Adrenal gland (tissue), 12 donors: ENCODE data around the gene KCNAB2. TPM values are rescaled to one million over a fixed set of nuclear protein-coding genes. Genes with fewer than 3 reads are reported as not detected.

Experiments
- DNase-seq, 7 donors: peaks; one replicate each; pipeline ENCODE4 v3.0.0-alpha.2; 2019 to 2020
- H3K27ac ChIP-seq, 5 donors: fragments of 200-600 bp; sonication (generic) in 4 of 5; 1 replicate in 3 of 5; 2 replicates in 2 of 5; pipeline versions ENCODE4 v1.5.1 to v1.8.0; 2016 to 2020; ENCODE audit warnings: mild to moderate bottlenecking in 1 of 5
- H3K27me3 ChIP-seq: fragments of 200-600 bp; 2 replicates; pipeline ENCODE4 v1.8.0; 2021
- H3K36me3 ChIP-seq, 2 donors: fragments of 200-600 bp; replicated peaks in 1 of 2; 1 replicate in 1 of 2; 2 replicates in 1 of 2; pipeline versions ENCODE4 v1.5.1 to v1.8.0; 2018 to 2022
- H3K4me1 ChIP-seq, 2 donors: fragments of 200-600 bp; replicated peaks in 1 of 2; 1 replicate in 1 of 2; 2 replicates in 1 of 2; pipeline versions ENCODE4 v1.5.1 to v1.8.0; 2018 to 2021
- H3K4me3 ChIP-seq, 4 donors: fragments of 200-600 bp; sonication (generic) in 3 of 4; one replicate each; pipeline ENCODE4 v1.5.1; 2016 to 2018
- H3K9me3 ChIP-seq, 3 donors: fragments of 200-600 bp; sonication (generic) in 1 of 3; replicated peaks in 1 of 3; 1 replicate in 2 of 3; 2 replicates in 1 of 3; pipeline versions ENCODE4 v1.5.1 to v1.8.0; 2016 to 2021
- POLR2A ChIP-seq, 2 donors: fragments of 450-650 bp; IDR thresholded peaks; one replicate each; pipeline ENCODE4 v1.6.1; 2017; ENCODE audit warnings: antibody characterized with exemption in 2 of 2, mild to moderate bottlenecking in 2 of 2, moderate library complexity in 1 of 2
- WGBS, 4 donors: extraction: QIAGEN DNeasy Blood & Tissue Kit in 2 of 4; methylation state at CpG; one replicate each; pipeline versions ENCODE4 v1.1.5 to v1.1.7; 2013 to 2017; 5-methylcytosine and 5-hydroxymethylcytosine counted together
- intact Hi-C, 2 donors: fragments of 100-400 bp; cut with DNase I; formaldehyde crosslinking; loops; one replicate each; pipeline versions ENCODE4 v1.14.1 to v1.15.0; 2022 to 2023
- polyA plus RNA-seq, 3 donors: library from polyadenylated mRNA; stranded (reverse); fragments of 200-250 nt in 2 of 3; fragments of 350-450 nt in 1 of 3; fragmentation: Illumina TruSeq in 1 of 3; extraction: RNeasy Lipid Tissue Mini Kit (QIAGEN cat#74804) in 1 of 3; gene quantifications; one replicate each; pipeline ENCODE4 v1.2.3, GENCODE V29; 2013 to 2014
- total RNA-seq, 9 donors: library from RNA; depleted of rRNA in 4 of 9; stranded (reverse); fragments of >200 nt in 4 of 9; fragments of 120-200 nt in 1 of 9; fragmentation: NEBNext Ultra II Directional in 1 of 9; extraction: Animal tissue kit (Norgen Biotek cat#: 25700) in 1 of 9; gene quantifications; one replicate each; pipeline versions ENCODE4 v1.1.0 to v1.2.4, GENCODE V29; 2013 to 2023
- TF ChIP-seq, protein P1 (sequence below), 6 experiments: fragments of 450-650 bp in 4 of 6; fragments of 200-600 bp in 2 of 6; sonication (generic) in 1 of 6; IDR thresholded peaks; 1 replicate in 5 of 6; 2 replicates in 1 of 6; pipeline versions ENCODE4 v1.5.1 to v1.8.0; 2016 to 2021; ENCODE audit warnings: antibody characterized with exemption in 6 of 6, mild to moderate bottlenecking in 2 of 6, moderate library complexity in 1 of 6
- donor health status: healthy with polysubstance abuse.
- donor health status: Bipolar disorder and iron deficiency.
- donor health status: DM: yes; HTN: yes; CAD: no.
- donor health status: DM: no; HTN: no; CAD: no.
- donor health status: DM: no; HTN: no; CAD: no.
- donor health status: DM: yes; HTN: yes; CAD: no.

Gene KCNAB2
- total and polyA plus RNA-seq, 12 donors, result 2.2 to 48.0 (median 16.8) TPM

DNA sequence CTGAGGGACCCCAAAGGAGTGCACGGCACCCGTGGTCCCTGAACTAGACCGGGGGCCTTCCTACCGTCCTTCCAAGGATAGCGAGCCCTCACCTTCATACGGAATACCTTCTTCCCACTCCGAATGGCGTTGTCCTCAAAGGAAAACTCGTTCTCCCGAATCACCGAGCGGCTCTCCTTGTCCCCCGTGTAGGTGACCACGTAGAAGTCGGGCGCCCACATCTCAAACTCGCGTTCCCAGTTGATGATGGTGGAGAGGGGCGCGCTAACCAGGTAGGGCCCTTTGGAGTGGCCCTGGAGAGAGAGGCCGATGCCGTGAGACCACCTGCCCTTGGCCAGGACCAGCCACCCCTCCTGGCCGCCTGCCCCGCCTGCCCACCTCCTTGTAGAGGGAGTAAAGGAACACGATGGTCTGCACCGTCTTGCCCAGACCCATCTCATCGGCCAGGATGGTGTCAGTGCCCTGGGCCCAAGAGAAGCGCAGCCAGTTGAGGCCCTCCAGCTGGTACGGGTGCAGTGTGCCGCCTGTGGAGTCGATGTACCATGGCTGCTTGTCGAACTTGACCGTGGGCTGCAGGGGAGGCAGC lies 96.4 kb downstream of the KCNAB2 start:
- WGBS, 4 donors, result 91 to 94% (median 92%) methylated on average over 26 to 33 of the region's 33 CpGs
- no peak for TF ChIP-seq POLR2A (IDR thresholded peaks at IDR 0.05)
- TF ChIP-seq, protein P1, sequence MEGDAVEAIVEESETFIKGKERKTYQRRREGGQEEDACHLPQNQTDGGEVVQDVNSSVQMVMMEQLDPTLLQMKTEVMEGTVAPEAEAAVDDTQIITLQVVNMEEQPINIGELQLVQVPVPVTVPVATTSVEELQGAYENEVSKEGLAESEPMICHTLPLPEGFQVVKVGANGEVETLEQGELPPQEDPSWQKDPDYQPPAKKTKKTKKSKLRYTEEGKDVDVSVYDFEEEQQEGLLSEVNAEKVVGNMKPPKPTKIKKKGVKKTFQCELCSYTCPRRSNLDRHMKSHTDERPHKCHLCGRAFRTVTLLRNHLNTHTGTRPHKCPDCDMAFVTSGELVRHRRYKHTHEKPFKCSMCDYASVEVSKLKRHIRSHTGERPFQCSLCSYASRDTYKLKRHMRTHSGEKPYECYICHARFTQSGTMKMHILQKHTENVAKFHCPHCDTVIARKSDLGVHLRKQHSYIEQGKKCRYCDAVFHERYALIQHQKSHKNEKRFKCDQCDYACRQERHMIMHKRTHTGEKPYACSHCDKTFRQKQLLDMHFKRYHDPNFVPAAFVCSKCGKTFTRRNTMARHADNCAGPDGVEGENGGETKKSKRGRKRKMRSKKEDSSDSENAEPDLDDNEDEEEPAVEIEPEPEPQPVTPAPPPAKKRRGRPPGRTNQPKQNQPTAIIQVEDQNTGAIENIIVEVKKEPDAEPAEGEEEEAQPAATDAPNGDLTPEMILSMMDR (IDR thresholded peaks at IDR 0.05), result no peak
- Histone ChIP-seq H3K4me3 (no peak overlapping the region), H3K9me3 (no peaks in the 10 kb centered on the region), H3K36me3 (no peaks in the 10 kb centered on the region), H3K4me1 (no peaks in the 10 kb centered on the region), H3K27me3 (peaks cover 6% of the 10 kb centered on the region), H3K27ac (no peak overlapping the region)
- DNase-seq, result no peak
- intact Hi-C loops, result no loop called here

DNA sequence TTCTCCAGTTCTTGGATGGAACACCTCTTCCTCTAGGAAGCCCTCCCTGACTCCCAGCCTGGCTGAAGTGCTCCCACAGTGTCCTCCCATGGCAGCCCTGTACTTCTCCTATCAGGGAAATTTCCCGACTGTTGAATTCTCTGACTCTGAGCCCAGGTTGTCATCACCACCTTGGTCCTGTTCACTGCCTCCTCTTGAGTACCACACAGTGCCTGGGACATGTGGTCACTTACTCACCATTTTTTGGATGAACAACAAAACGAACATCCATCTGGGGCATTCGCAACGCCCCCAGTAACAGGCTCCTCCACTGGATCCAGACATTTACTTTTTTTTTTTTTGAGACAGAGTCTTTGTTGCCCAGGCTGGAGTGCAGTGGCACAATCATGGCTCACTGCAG lies 97.0 kb downstream of the KCNAB2 start:
- DNase-seq, result no peak
- intact Hi-C loops, result no loop called here
- no peak overlapping the region for H3K27ac ChIP-seq
- WGBS, 4 donors, result 73 to 82% (median 79%) methylated on average over 4 of the region's 4 CpGs
- no peaks in the 10 kb centered on the region for H3K4me1 ChIP-seq
- TF ChIP-seq, protein P1 (IDR thresholded peaks at IDR 0.05), result no peak
- no peak for TF ChIP-seq POLR2A (IDR thresholded peaks at IDR 0.05)
- H3K4me3 ChIP-seq, result no peak overlapping the region
- H3K9me3 ChIP-seq, result no peaks in the 10 kb centered on the region
- no peaks in the 10 kb centered on the region for H3K36me3 ChIP-seq
- H3K27me3 ChIP-seq, result peaks cover 11% of the 10 kb centered on the region

DNA sequence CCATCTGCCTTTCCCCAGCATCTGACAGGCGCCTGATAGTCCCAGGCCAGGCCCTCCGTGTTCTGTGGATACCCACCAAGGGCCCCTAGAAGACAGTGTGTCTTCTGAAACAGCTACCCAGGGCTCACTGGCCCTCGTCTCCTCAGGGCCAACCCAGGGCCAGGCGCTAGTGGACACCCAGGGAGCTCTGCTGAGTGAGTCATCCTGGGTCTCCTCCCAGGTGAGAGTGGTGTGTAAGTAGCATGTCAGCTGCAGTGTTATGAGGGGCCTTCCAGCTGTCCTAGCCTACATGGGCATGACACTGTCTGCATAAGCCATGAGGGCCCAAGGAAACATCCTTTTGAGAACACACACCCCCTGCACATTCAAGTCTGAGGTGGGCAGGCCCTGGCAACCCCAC lies 97.7 kb downstream of the KCNAB2 start:
- intact Hi-C loops, result no loop called here
- DNase-seq, result no peak
- Histone ChIP-seq H3K4me1 (no peaks in the 10 kb centered on the region), H3K36me3 (no peaks in the 10 kb centered on the region), H3K4me3 (no peak overlapping the region), H3K27ac (no peak overlapping the region), H3K27me3 (peaks cover 11% of the 10 kb centered on the region), H3K9me3 (no peaks in the 10 kb centered on the region)
- TF ChIP-seq, protein P1 (IDR thresholded peaks at IDR 0.05), result no peak
- no peak for TF ChIP-seq POLR2A (IDR thresholded peaks at IDR 0.05)
- WGBS, 4 donors, result 74 to 86% (median 79%) methylated on average over 1 to 4 of the region's 4 CpGs

DNA sequence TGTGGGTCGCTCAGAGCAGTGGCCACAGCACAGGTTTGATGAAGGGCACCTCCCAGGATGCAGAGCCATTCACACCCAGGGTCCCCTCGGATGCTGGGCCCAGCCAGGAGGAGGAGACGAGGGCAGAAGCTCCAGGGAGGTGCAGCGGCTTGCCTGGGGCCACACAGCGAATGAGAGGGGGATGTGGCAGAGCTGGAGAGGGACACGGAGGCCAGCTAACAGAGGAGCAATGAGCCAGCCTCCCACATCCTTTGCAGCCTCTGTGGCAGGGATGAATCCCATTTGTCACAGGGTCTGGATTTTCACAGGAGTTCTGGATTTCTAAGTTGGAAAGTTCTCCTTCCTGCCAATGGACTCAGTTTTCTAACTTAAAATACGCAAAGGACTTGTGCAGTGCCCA lies 98.5 kb downstream of the KCNAB2 start:
- 73 to 76% (median 75%) methylated on average over 6 to 7 of the region's 7 CpGs for WGBS, 4 donors
- H3K27ac ChIP-seq, result no peak overlapping the region
- intact Hi-C loops, result no loop called here
- H3K36me3 ChIP-seq, result no peaks in the 10 kb centered on the region
- no peak for DNase-seq
- H3K9me3 ChIP-seq, result no peaks in the 10 kb centered on the region
- H3K27me3 ChIP-seq, result peaks cover 15% of the 10 kb centered on the region
- no peaks in the 10 kb centered on the region for H3K4me1 ChIP-seq
- TF ChIP-seq POLR2A (IDR thresholded peaks at IDR 0.05), result no peak
- TF ChIP-seq, protein P1 (IDR thresholded peaks at IDR 0.05), result no peak
- no peak overlapping the region for H3K4me3 ChIP-seq
